HFF-Myc (cell line): Measurements from ENCODE around the gene HEG1.

ENCODE experiments used
- DNase-seq: peaks from one replicate; pipeline ENCODE4 v3.0.0-alpha.2; 2011; ENCODE audit warnings: low read depth; ENCODE audit errors: extremely low read depth
- H3K4me3 ChIP-seq: replicated peaks from 2 replicates; pipeline ENCODE4 v1.5.1; 2011; ENCODE audit warnings: low read depth, mild to moderate bottlenecking, control low read depth, low read length
- TF ChIP-seq, protein P1 (sequence below): IDR thresholded peaks from 2 replicates; pipeline ENCODE4 v1.5.1; 2012; ENCODE audit warnings: mild to moderate bottlenecking, low read depth, low read length, control low read depth; ENCODE audit errors: missing control alignments

HEG1 gene

DNA sequence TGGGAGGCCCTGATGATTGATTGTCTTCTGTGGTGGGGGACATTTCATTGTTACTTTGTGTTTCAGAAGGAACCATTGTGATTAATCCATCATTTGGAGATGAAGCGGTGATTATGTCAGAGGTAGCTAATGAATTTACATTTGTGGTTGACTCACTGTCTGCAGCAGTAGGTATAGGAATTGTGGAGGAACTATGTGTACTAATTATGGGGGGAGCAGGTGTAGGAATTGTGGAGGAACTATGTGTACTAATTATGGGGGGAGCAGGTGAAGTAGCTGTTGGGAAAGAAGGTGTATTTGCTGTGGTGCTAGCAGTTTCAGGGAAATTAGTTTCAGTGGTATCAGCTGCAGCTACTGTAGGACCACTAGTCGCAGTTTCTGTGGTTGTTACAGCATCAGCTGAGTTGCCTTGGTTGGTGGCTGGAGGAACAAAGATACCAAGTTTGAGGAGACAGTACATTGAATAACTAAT lies 128.2 kb downstream of the HEG1 start:
- TF ChIP-seq, protein P1, sequence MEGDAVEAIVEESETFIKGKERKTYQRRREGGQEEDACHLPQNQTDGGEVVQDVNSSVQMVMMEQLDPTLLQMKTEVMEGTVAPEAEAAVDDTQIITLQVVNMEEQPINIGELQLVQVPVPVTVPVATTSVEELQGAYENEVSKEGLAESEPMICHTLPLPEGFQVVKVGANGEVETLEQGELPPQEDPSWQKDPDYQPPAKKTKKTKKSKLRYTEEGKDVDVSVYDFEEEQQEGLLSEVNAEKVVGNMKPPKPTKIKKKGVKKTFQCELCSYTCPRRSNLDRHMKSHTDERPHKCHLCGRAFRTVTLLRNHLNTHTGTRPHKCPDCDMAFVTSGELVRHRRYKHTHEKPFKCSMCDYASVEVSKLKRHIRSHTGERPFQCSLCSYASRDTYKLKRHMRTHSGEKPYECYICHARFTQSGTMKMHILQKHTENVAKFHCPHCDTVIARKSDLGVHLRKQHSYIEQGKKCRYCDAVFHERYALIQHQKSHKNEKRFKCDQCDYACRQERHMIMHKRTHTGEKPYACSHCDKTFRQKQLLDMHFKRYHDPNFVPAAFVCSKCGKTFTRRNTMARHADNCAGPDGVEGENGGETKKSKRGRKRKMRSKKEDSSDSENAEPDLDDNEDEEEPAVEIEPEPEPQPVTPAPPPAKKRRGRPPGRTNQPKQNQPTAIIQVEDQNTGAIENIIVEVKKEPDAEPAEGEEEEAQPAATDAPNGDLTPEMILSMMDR = no peak
- no peak for DNase-seq
- no peak overlapping the region for H3K4me3 ChIP-seq

DNA sequence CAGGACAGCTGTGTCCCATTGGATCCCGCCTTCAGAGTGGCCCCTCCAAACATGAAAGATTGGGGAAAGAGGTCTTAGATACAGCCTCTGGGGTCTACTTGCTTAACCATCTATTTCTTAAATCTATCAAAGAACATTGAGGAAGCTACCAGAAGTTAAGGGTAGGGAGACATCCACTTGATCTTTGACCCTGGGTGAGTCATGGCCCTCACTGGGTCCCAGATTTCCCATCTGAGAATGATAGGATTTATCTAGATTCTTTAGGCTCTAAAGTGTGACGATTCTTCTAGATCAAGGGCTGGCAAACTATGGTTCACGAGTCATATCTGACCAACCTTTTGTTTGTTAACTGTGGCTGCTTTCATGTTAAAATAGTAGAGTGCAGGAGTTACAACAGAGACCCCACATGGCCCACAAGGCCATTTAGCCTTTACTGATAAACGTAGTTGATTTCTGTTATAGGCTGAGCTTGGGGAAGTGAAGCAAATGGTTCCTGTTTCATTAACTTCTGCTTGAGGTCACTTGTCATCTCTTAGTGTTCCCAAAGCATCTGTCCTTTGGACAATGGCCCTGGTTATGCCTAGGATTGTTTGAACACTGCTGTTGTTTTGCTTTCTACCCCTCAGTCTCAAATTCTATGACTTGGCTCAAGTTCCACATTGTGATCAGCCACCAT lies 129.2 kb downstream of the HEG1 start:
- TF ChIP-seq, protein P1 = no peak
- H3K4me3 ChIP-seq = no peak overlapping the region
- no peak for DNase-seq

DNA sequence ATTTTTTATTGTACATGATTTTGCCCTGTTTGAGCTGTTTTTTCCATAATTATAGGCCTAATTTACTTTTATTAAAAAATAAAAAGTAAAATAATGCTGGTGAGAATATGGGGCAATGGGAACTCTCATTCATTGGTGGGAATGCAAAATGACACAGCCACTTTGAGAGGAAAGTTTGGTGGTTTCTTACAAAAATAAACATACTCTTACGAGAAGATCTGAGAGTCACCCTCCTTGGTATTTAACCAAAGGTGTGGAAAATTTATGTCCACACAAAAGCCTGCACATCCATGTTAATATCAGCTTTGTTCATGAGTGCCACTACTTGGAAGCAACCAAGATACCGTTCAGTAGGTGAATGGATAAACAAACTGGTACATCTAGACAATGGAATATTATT lies 131.1 kb downstream of the HEG1 start:
- no peak for DNase-seq
- no peak overlapping the region for H3K4me3 ChIP-seq
- TF ChIP-seq, protein P1 = no peak

- no peak for DNase-seq
- no peak overlapping the region for H3K4me3 ChIP-seq
- TF ChIP-seq, protein P1 = no peak
These were observed 132.0 kb downstream of the HEG1 start for GRCh38 chr3:124923833-124924232.

DNA sequence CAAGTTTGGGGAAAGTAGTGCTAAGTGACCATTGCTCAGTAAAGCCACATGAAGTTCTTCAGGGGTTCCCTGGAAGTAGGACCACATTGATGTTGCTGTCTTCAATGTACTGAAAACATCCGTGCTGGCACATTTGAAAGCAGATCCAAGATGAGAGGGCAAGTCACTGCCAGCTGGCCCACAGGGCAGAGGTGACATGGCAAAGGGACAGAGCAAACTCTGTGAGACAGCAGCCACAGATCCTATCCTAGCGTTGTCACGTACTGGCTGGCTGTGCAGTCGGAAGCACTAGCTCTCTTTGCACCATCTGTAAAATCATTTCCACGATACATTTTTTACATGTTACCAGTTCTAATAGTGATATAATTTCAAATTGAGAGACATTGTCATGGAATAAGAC lies 135.1 kb downstream of the HEG1 start:
- TF ChIP-seq, protein P1 = no peak
- H3K4me3 ChIP-seq = no peak overlapping the region
- DNase-seq = no peak

DNA sequence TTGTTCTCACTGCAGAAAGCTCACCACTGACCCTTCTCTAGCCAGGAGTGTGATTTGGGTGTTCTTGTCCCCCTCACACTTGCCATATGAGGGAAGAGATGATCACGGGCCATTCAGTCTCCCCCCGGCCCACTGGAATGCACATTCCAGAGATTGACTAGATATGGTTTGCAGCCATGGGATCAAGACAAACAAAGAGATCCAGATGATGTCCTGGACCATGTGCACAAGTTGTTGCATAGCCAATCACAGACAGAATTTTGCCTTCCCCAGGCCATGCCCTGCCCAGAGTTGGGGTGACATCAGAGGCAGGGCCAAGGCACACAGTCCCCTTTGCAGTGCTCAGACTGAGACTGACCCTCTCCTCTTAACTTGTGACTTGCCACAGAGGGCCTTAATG lies 136.0 kb downstream of the HEG1 start:
- TF ChIP-seq, protein P1 = no peak
- no peak for DNase-seq
- no peak overlapping the region for H3K4me3 ChIP-seq

GRCh38 chr3:124918524-124918923 lies 137.3 kb downstream of the HEG1 start:
- DNase-seq = no peak
- no peak overlapping the region for H3K4me3 ChIP-seq
- TF ChIP-seq, protein P1 = no peak
